Measurements from ENCODE around the gene PDE8A. TPM values are rescaled to one million over a fixed set of nuclear protein-coding genes. Genes with fewer than 3 reads are reported as not detected.

Gene PDE8A
- total and polyA plus RNA-seq, 2 of the 4 experiments (the other 2 are of a cell fraction) = 32.4 to 35.9 TPM

DNA sequence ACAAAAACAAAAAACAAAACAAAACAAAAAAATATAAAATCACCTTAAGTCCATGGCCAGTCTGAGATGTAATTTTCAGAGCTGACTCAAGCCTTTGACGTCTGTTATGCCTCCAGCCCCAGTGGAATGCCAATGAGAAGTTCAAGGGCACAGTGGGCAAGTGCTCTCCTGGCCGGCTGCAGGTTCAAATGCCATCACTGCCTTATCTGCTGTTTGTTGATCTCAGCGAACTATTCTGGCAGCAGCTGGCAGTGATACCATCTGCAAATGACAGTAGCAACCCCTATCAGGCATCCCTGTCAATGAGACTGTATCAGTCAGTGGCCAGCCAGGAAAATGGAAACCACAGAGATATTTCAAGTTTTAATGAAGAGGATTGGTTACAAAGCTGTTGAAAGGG, 10.8 kb upstream of the PDE8A start:
- no peak overlapping the region for H2AFZ ChIP-seq (replicated peaks; ENCODE audit: low read length, poor library complexity)
- H2BK5ac ChIP-seq (ENCODE audit: low read depth, low read length, poor library complexity, severe bottlenecking) = no peak overlapping the region
- DNase-seq (no peak), ATAC-seq (ENCODE audit: low read depth) (no peak)
- H4K5ac ChIP-seq (ENCODE audit: low read depth, low read length) = no peak overlapping the region
- no TSS peak for BruUV-seq (replicated peaks)
- no peaks in the 10 kb centered on the region for H3K9me1 ChIP-seq (ENCODE audit: insufficient read depth, low read length)
- no peaks in the 10 kb centered on the region for H3K36me3 ChIP-seq (ENCODE audit: control insufficient read depth, insufficient read depth, low read length)
- dilution Hi-C loops (cut with HindIII; ENCODE audit: low sequenced_read_pairs, unreplicated experiment) (no loop called here), intact Hi-C loops (cut with micrococcal nuclease) (no loop called here), in situ Hi-C loops (cut with MboI; ENCODE audit: low sequenced_read_pairs) (loop anchor here (25.0 kb wide), 1 partner anchor 316 kb away; no protein-coding TSS in a partner anchor)
- no peak overlapping the region for H3K14ac ChIP-seq (replicated peaks; ENCODE audit: low read depth, low read length)
- H4K91ac ChIP-seq (ENCODE audit: insufficient read depth, low read depth, low read length) = no peak overlapping the region
- no peak overlapping the region for H2AK9ac ChIP-seq (replicated peaks; ENCODE audit: low read depth, low read length, poor library complexity)
- no peak overlapping the region for H3K56ac ChIP-seq (ENCODE audit: extremely low read depth, insufficient read depth, low read length)
- no peaks in the 10 kb centered on the region for H3K4me1 ChIP-seq (ENCODE audit: control insufficient read depth, insufficient read depth, low read length)
- no peak overlapping the region for H2BK20ac ChIP-seq (ENCODE audit: low read depth, low read length)
- no peaks in the 10 kb centered on the region for H4K20me1 ChIP-seq (ENCODE audit: insufficient read depth, low read length)
- H2BK15ac ChIP-seq (ENCODE audit: low read depth, low read length) = no peak overlapping the region
- H3K27ac ChIP-seq (ENCODE audit: insufficient read depth, low read length) = no peak overlapping the region
- no peak overlapping the region for H3K18ac ChIP-seq (ENCODE audit: low read depth, low read length)
- H3K9ac ChIP-seq (ENCODE audit: low read depth, low read length) = no peak overlapping the region
- H3K4ac ChIP-seq (ENCODE audit: low read depth, low read length) = no peak overlapping the region
- 80% methylated on average over 1 of the region's 3 CpGs; no CpG with 5 or more reads in 1 of the 2 experiments for WGBS, 2 experiments (ENCODE audit: extremely low coverage in 2 of 2, insufficient read length in 1 of 2)
- no peak overlapping the region for H3K4me3 ChIP-seq (ENCODE audit: insufficient read depth, low read depth, low read length)
- H3K23ac ChIP-seq (ENCODE audit: low read depth, low read length) = no peak overlapping the region
- TF ChIP-seq RCOR1 (IDR thresholded peaks at IDR 0.05; ENCODE audit: insufficient replicate concordance, low read length) = no peak
- TF ChIP-seq, protein P1, sequence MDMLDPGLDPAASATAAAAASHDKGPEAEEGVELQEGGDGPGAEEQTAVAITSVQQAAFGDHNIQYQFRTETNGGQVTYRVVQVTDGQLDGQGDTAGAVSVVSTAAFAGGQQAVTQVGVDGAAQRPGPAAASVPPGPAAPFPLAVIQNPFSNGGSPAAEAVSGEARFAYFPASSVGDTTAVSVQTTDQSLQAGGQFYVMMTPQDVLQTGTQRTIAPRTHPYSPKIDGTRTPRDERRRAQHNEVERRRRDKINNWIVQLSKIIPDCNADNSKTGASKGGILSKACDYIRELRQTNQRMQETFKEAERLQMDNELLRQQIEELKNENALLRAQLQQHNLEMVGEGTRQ (IDR thresholded peaks at IDR 0.05; ENCODE audit: low read depth, low read length) = no peak
- no peak for TF ChIP-seq RFX5 (IDR thresholded peaks at IDR 0.05; ENCODE audit: low read depth, low read length)
- TF ChIP-seq POLR2A (IDR thresholded peaks at IDR 0.05; ENCODE audit: low read depth, low read length) = no peak
- TF ChIP-seq MXI1 (IDR thresholded peaks at IDR 0.05; ENCODE audit: borderline replicate concordance, low read depth, low read length) = no peak
- TF ChIP-seq FOS (IDR thresholded peaks at IDR 0.05; ENCODE audit: low read depth, low read length) = no peak
- TF ChIP-seq CEBPB (IDR thresholded peaks at IDR 0.05; ENCODE audit: low read depth, low read length) = no peak
- no peak for TF ChIP-seq CHD1 (IDR thresholded peaks at IDR 0.05; ENCODE audit: low read depth, low read length)
- TF ChIP-seq, protein P2, sequence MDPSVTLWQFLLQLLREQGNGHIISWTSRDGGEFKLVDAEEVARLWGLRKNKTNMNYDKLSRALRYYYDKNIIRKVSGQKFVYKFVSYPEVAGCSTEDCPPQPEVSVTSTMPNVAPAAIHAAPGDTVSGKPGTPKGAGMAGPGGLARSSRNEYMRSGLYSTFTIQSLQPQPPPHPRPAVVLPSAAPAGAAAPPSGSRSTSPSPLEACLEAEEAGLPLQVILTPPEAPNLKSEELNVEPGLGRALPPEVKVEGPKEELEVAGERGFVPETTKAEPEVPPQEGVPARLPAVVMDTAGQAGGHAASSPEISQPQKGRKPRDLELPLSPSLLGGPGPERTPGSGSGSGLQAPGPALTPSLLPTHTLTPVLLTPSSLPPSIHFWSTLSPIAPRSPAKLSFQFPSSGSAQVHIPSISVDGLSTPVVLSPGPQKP (IDR thresholded peaks at IDR 0.05; ENCODE audit: borderline replicate concordance, low read depth, low read length) = no peak
- TF ChIP-seq RAD21 (IDR thresholded peaks at IDR 0.05; ENCODE audit: low read length) = no peak
- TF ChIP-seq MAZ (IDR thresholded peaks at IDR 0.05; ENCODE audit: borderline replicate concordance, low read depth, low read length) = no peak
- TF ChIP-seq CTCF (conservative IDR thresholded peaks at IDR 0.05; ENCODE audit: low read depth, low read length) = no peak
- no peak for TF ChIP-seq MAFK (IDR thresholded peaks at IDR 0.05; ENCODE audit: low read depth, low read length)
- no peak overlapping the region for H2AK5ac ChIP-seq (ENCODE audit: low read depth, low read length)
- H2BK120ac ChIP-seq (ENCODE audit: low read depth, low read length) = no peak overlapping the region
- POLR2A ChIA-PET (ENCODE audit: unreplicated experiment) = no interaction called here
- H3K4me2 ChIP-seq (ENCODE audit: low read depth, low read length) = no peak overlapping the region
- CTCF ChIA-PET = no interaction called here
- H3K27me3 ChIP-seq (ENCODE audit: control insufficient read depth, insufficient read depth, low read length) = 0 out of 2 replicates have a peak, but pooled peaks cover 5% of the 10 kb centered on the region
- no peaks in the 10 kb centered on the region for H3K79me1 ChIP-seq (ENCODE audit: low read depth in 1 of 2, low read length in 2 of 2)
- peaks cover 2% of the 10 kb centered on the region; the same call in 1 of the 2 replicates for H3K9me3 ChIP-seq (ENCODE audit: control insufficient read depth, insufficient read depth, low read length)
- no peak overlapping the region for H4K8ac ChIP-seq (ENCODE audit: low read depth in 2 of 2, low read length in 2 of 2)
